Astrocyte (in vitro differentiated cells and primary cell): Measurements from ENCODE around the gene HSD17B14. TPM values are rescaled to one million over a fixed set of nuclear protein-coding genes. Genes with fewer than 3 reads are reported as not detected.
"Not testable (repeated sequence)": the region's sequence is repeated elsewhere in the genome, so short reads cannot be mapped to it uniquely, and the experiment has no call there.

Source experiments
- DNase-seq: peaks from one replicate; pipeline ENCODE4 v3.0.0-alpha.2; 2010; ENCODE audit warnings: low read depth
- FAIRE-seq: peaks from 2 replicates; lab custom pipeline; 2011; peaks lifted over from hg19 to GRCh38; lab: Jason Lieb, UNC
- H2AFZ ChIP-seq: 2 replicates; pipeline ENCODE4 v1.6.0; 2012; ENCODE audit warnings: low read depth, low read length, inconsistent platforms
- H3K27ac ChIP-seq: 2 replicates; pipeline ENCODE4 v1.5.1; 2011; ENCODE audit warnings: low read depth, low read length, inconsistent platforms
- H3K27me3 ChIP-seq: 2 replicates; pipeline ENCODE4 v1.6.0; 2011; ENCODE audit warnings: low read length, inconsistent platforms; ENCODE audit not compliant: insufficient read depth
- H3K36me3 ChIP-seq: 2 replicates; pipeline ENCODE4 v1.5.1; 2011; ENCODE audit warnings: low read length, inconsistent platforms; ENCODE audit not compliant: insufficient read depth
- H3K4me1 ChIP-seq: 2 replicates; pipeline ENCODE4 v1.5.1; 2011; ENCODE audit warnings: low read length, inconsistent platforms; ENCODE audit not compliant: insufficient read depth
- H3K4me2 ChIP-seq: 2 replicates; pipeline ENCODE4 v1.6.0; 2012; ENCODE audit warnings: low read length, inconsistent platforms
- H3K4me3 ChIP-seq: 2 replicates; pipeline ENCODE4 v1.5.1; 2011; ENCODE audit warnings: low read depth, mild to moderate bottlenecking, low read length, inconsistent platforms; ENCODE audit not compliant: insufficient read depth
- H3K79me2 ChIP-seq: 2 replicates; pipeline ENCODE4 v1.6.0; 2012; ENCODE audit warnings: mild to moderate bottlenecking, low read length, inconsistent platforms; ENCODE audit not compliant: insufficient read depth
- H3K9ac ChIP-seq: 2 replicates; pipeline ENCODE4 v1.6.0; 2012; ENCODE audit warnings: mild to moderate bottlenecking, low read length, inconsistent platforms
- H3K9me3 ChIP-seq: 2 replicates; pipeline ENCODE4 v1.5.1; 2012; ENCODE audit warnings: low read depth, mild to moderate bottlenecking, low read length, inconsistent platforms; ENCODE audit not compliant: insufficient read depth
- H4K20me1 ChIP-seq: 2 replicates; pipeline ENCODE4 v1.6.0; 2012; ENCODE audit warnings: low read length, inconsistent platforms; ENCODE audit not compliant: insufficient read depth
- H3K27ac Mint-ChIP-seq: one replicate; pipeline ENCODE4 v1.8.0; 2021; ENCODE audit warnings: mild to moderate bottlenecking, mixed read lengths; ENCODE audit not compliant: unreplicated experiment
- H3K27me3 Mint-ChIP-seq: one replicate; pipeline ENCODE4 v1.8.0; 2021; ENCODE audit warnings: low read depth, mixed read lengths; ENCODE audit not compliant: unreplicated experiment
- H3K36me3 Mint-ChIP-seq: one replicate; pipeline ENCODE4 v1.8.0; 2021; ENCODE audit warnings: low read depth, mixed read lengths; ENCODE audit not compliant: unreplicated experiment
- H3K4me1 Mint-ChIP-seq: one replicate; pipeline ENCODE4 v1.8.0; 2021; ENCODE audit warnings: low read depth, mixed read lengths; ENCODE audit not compliant: unreplicated experiment
- H3K4me3 Mint-ChIP-seq: one replicate; pipeline ENCODE4 v1.8.0; 2021; ENCODE audit warnings: mild to moderate bottlenecking, moderate library complexity, mixed read lengths; ENCODE audit not compliant: unreplicated experiment
- H3K9me3 Mint-ChIP-seq: one replicate; pipeline ENCODE4 v1.8.0; 2021; ENCODE audit warnings: mild to moderate bottlenecking, mixed read lengths; ENCODE audit not compliant: unreplicated experiment
- EZH2 ChIP-seq: IDR thresholded peaks from 2 replicates; pipeline ENCODE4 v1.6.1; 2012; ENCODE audit warnings: mild to moderate bottlenecking, low read length, inconsistent platforms; ENCODE audit not compliant: insufficient read depth
- total RNA-seq: library from RNA; stranded (reverse); gene quantifications from 2 replicates; pipeline ENCODE4 v1.2.1, GENCODE V29; 2021
- TF ChIP-seq, protein P1 (sequence below): IDR thresholded peaks from 2 replicates; pipeline ENCODE4 v1.5.1; 2011; ENCODE audit warnings: low read depth, mild to moderate bottlenecking, inconsistent platforms, low read length, moderate library complexity; ENCODE audit not compliant: insufficient read depth

Gene HSD17B14
- total RNA-seq, 1 donor from 2014 or later = 9.7 TPM

DNA sequence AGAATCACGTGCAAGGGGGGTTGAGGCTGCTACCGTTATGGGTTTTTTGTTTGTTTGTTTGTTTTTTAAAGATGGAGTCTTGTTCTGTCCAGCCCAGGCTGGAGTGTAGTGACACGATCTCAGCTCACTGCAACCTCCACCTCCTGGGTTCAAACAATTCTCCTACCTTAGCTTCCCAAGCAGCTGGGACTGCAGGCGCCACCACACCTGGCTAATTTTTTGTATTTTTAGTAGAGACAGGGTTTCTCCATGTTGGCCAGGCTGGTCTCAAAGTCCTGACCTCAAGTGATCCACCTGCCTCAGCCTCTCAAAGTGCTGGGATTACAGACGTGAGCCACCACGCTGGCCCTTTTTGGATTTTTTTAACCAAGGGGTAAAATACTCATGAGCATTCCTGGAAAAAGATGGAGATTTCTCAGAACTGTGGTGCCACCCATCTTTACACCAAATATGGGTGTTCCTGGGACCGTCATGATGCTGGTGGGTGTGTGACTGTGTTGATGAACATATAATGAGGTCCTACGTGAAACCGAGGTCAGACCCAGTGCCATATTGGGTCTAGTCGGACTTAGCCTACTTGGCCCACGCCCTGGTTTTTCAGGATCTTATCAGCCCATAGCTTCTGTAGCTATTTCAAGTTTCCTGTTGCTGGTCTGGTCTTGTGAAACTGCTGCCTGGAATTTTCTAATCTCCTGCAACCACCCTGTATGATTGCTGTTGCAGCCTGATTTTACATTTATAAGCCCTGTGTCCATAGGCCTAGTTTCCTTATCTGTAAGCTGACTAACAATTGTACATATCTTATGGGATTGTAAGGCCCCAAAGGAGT, 42.1 kb upstream of the HSD17B14 start:
- peaks cover 21% of the 10 kb centered on the region for H3K4me1 ChIP-seq
- no peaks in the 10 kb centered on the region for H3K9me3 ChIP-seq
- H3K4me3 ChIP-seq = no peak overlapping the region
- peaks cover 32% of the 10 kb centered on the region for H3K36me3 ChIP-seq
- H2AFZ ChIP-seq = no peak overlapping the region
- no peak overlapping the region for H3K9ac ChIP-seq
- Mint-ChIP-seq H3K4me3 (no peak overlapping the region), H3K9me3 (peaks cover 8% of the 10 kb centered on the region), H3K4me1 (peaks cover 27% of the 10 kb centered on the region), H3K27me3 (no peaks in the 10 kb centered on the region), H3K27ac (no peak overlapping the region), H3K36me3 (peaks cover 30% of the 10 kb centered on the region)
- FAIRE-seq (no peak), DNase-seq (peak; percentile 44)
- peaks cover 40% of the 10 kb centered on the region for H3K79me2 ChIP-seq
- TF ChIP-seq, protein P1, sequence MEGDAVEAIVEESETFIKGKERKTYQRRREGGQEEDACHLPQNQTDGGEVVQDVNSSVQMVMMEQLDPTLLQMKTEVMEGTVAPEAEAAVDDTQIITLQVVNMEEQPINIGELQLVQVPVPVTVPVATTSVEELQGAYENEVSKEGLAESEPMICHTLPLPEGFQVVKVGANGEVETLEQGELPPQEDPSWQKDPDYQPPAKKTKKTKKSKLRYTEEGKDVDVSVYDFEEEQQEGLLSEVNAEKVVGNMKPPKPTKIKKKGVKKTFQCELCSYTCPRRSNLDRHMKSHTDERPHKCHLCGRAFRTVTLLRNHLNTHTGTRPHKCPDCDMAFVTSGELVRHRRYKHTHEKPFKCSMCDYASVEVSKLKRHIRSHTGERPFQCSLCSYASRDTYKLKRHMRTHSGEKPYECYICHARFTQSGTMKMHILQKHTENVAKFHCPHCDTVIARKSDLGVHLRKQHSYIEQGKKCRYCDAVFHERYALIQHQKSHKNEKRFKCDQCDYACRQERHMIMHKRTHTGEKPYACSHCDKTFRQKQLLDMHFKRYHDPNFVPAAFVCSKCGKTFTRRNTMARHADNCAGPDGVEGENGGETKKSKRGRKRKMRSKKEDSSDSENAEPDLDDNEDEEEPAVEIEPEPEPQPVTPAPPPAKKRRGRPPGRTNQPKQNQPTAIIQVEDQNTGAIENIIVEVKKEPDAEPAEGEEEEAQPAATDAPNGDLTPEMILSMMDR = no peak
- no peak for TF ChIP-seq EZH2
- H4K20me1 ChIP-seq = peaks cover 53% of the 10 kb centered on the region
- no peaks in the 10 kb centered on the region for H3K27me3 ChIP-seq
- peak overlapping the region; percentile 18 for H3K27ac ChIP-seq
- H3K4me2 ChIP-seq = no peak overlapping the region

DNA sequence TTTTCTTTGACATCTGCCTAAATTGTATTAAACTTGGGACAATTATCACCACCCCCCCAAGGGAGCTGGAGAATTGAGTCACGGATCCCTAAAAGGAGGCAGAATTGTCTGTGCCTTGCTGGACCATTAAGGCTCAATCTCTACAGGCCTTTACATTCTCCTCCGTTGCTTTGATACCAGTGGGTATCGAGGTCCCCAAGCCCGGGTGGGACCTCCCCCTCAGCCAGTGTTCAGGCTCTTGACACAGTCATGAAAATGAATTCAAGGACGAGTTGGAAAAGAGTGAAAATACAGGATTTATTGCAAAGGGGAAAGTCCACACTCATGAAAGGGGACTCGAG, 41.5 kb upstream of the HSD17B14 start:
- no peak overlapping the region for H3K4me3 Mint-ChIP-seq
- TF ChIP-seq EZH2 = no peak
- TF ChIP-seq, protein P1 = no peak
- no peak overlapping the region for H3K9ac ChIP-seq
- H3K4me1 Mint-ChIP-seq = peaks cover 28% of the 10 kb centered on the region
- H3K27ac Mint-ChIP-seq = no peak overlapping the region
- H3K27me3 Mint-ChIP-seq = no peaks in the 10 kb centered on the region
- H3K27ac ChIP-seq = peak overlapping the region; percentile 18
- peaks cover 32% of the 10 kb centered on the region for H3K36me3 Mint-ChIP-seq
- H3K4me1 ChIP-seq = peaks cover 23% of the 10 kb centered on the region
- H3K4me2 ChIP-seq = no peak overlapping the region
- H3K36me3 ChIP-seq = peaks cover 35% of the 10 kb centered on the region
- H3K9me3 ChIP-seq = no peaks in the 10 kb centered on the region
- H4K20me1 ChIP-seq = peaks cover 59% of the 10 kb centered on the region
- H3K79me2 ChIP-seq = peaks cover 46% of the 10 kb centered on the region
- H3K4me3 ChIP-seq = no peak overlapping the region
- no peak for FAIRE-seq
- H3K27me3 ChIP-seq = no peaks in the 10 kb centered on the region
- DNase-seq = no peak
- peaks cover 5% of the 10 kb centered on the region for H3K9me3 Mint-ChIP-seq
- no peak overlapping the region for H2AFZ ChIP-seq

DNA sequence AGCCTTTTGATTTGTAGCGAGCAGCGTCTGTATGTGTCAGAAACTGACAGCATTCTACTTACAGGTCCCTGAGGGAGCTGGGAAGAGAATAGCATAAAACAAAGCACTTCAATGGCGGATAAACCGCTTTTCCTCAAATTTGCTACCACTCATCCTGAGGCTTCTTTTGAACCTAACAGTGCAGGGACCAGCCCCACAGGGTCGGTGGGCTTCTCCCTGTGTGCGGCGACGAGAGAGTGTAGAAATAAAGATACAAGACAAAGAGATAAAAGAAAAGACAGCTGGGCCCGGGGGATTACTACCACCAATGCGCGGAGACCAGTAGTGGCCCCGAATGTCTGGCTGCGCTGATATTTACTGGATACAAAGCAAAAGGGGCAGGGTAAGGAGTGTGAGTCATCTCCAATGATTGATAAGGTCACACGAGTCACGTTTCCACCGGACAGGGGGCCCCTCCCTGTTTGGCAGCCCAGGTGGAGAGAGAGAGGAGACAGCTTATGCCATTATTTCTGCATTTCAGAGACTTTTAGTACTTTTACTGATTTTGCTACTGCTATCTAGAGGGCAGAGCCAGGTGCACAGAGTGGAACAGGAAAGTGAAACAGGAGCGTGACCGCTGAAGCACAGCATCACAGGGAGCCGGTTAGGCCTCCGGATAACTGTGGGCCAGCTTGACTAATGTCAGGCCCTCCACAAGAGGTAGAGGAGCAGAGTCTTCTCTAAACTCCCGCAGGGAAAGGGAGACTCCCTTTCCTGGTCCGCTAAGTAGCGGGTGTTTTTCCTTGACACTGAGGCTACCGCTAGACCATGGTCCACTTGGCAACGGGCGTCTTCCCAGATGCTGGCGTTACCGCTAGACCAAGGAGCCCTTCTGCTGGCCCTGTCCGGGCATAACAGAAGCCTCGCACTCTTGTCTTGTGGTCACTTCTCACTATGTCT, 40.0 kb upstream of the HSD17B14 start:
- not testable (repeated sequence) for H3K9me3 Mint-ChIP-seq, H3K27me3 Mint-ChIP-seq, H3K9me3 ChIP-seq, DNase-seq, H3K27me3 ChIP-seq, FAIRE-seq, H2AFZ ChIP-seq
- peak overlapping the region; percentile 80 for H3K27ac Mint-ChIP-seq
- Histone ChIP-seq H3K36me3 (peaks cover 35% of the 10 kb centered on the region), H3K4me1 (peaks cover 23% of the 10 kb centered on the region), H3K79me2 (peaks cover 52% of the 10 kb centered on the region), H3K27ac (peak overlapping the region; percentile 99), H3K9ac (peak overlapping the region; percentile 99), H4K20me1 (peaks cover 63% of the 10 kb centered on the region), H3K4me3 (peak overlapping the region; percentile 94), H3K4me2 (peak overlapping the region; percentile 91)
- H3K4me1 Mint-ChIP-seq = peaks cover 28% of the 10 kb centered on the region
- H3K36me3 Mint-ChIP-seq = peaks cover 29% of the 10 kb centered on the region
- H3K4me3 Mint-ChIP-seq = peak overlapping the region; percentile 99
